ENCODE data around the gene TMPRSS7.

DNA sequence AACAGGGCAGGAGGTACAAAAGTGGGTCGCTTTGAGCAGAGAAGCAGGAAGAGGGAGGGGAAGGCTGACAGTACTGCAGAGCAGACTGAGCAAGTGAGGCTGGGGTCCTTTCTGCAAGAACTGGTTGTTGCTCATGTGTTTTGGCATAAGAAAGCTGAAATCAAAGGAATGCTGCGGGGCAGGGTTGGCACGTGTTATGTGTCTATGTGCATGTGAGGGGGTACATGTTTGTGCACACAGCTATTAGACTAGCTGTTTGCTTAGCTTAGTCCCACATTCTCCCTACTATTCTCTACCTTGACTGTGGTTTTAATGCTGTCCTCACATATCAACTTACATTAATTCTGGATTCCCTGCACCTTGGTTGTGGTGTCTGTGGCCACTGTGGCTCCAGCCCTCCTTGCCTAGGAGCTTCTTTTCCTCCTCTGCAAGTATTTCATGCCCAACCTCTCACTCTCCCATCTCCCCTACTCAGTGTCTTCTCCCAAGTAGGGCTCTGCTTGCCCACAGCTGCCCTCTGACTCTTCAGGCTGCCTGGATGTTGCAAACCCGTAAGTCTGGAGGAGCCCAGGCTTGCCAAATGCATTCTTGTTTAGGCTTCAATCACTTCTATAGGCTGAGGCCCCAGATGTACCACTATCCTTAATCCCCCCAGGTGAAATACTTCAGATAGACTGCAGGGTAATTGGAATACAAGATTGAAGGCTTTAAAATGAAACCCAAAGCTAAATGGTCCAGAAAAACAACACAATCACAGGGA, 31.0 kb upstream of the TMPRSS7 start:
- TF ChIP-seq POLR2A (IDR thresholded peaks at IDR 0.05), result no peak
- TF ChIP-seq, protein P1, sequence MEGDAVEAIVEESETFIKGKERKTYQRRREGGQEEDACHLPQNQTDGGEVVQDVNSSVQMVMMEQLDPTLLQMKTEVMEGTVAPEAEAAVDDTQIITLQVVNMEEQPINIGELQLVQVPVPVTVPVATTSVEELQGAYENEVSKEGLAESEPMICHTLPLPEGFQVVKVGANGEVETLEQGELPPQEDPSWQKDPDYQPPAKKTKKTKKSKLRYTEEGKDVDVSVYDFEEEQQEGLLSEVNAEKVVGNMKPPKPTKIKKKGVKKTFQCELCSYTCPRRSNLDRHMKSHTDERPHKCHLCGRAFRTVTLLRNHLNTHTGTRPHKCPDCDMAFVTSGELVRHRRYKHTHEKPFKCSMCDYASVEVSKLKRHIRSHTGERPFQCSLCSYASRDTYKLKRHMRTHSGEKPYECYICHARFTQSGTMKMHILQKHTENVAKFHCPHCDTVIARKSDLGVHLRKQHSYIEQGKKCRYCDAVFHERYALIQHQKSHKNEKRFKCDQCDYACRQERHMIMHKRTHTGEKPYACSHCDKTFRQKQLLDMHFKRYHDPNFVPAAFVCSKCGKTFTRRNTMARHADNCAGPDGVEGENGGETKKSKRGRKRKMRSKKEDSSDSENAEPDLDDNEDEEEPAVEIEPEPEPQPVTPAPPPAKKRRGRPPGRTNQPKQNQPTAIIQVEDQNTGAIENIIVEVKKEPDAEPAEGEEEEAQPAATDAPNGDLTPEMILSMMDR (IDR thresholded peaks at IDR 0.05), result no peak

Data from transverse colon (tissue), 3 donors.